Gastroesophageal sphincter (tissue), 2 donors: ENCODE measurements around the gene RABGEF1.
"Not testable (repeated sequence)": the region's sequence is repeated elsewhere in the genome, so short reads cannot be mapped to it uniquely, and the experiment has no call there.

Experiments used
- EP300 ChIP-seq: sonication (generic); formaldehyde crosslinking; IDR thresholded peaks from one replicate; pipeline ENCODE4 v1.6.1; 2017; ENCODE audit warnings: antibody characterized with exemption, mild to moderate bottlenecking
- POLR2A ChIP-seq, 2 donors: fragments of 450-650 bp; IDR thresholded peaks; one replicate each; pipeline ENCODE4 v1.6.1; 2017; ENCODE audit warnings: antibody characterized with exemption in 2 of 2, mild to moderate bottlenecking in 2 of 2, moderate library complexity in 1 of 2

- not testable (repeated sequence) for TF ChIP-seq EP300; POLR2A (IDR thresholded peaks at IDR 0.05)
These were observed 74.8 kb downstream of the RABGEF1 start for GRCh38 chr7:66815186-66815875.
